ENCODE results near the gene EFS. TPM values are rescaled to one million over a fixed set of nuclear protein-coding genes. Genes with fewer than 3 reads are reported as not detected.

EFS gene
- total RNA-seq, 1 donor from 2014 or later: not detected

- peaks cover 36% of the 10 kb centered on the region for H3K27me3 Mint-ChIP-seq (ENCODE audit: low read depth)
- intact Hi-C loops (cut with micrococcal nuclease): no loop called here
- peaks cover 3% of the 10 kb centered on the region for H3K4me1 Mint-ChIP-seq (ENCODE audit: low read depth)
- H3K36me3 Mint-ChIP-seq (ENCODE audit: low read depth): no peaks in the 10 kb centered on the region
- no peak for DNase-seq (ENCODE audit: low spot score)
- no peaks in the 10 kb centered on the region for H3K9me3 Mint-ChIP-seq
- no peak overlapping the region for H3K27ac Mint-ChIP-seq
- no peak overlapping the region for H3K4me3 Mint-ChIP-seq (ENCODE audit: low read depth)
These were observed 8.3 kb downstream of the EFS start for GRCh38 chr14:23356662-23357061.

GRCh38 chr14:23355871-23356435, 9.0 kb downstream of the EFS start:
- Mint-ChIP-seq H3K27ac (no peak overlapping the region), H3K27me3 (ENCODE audit: low read depth) (peaks cover 39% of the 10 kb centered on the region), H3K4me3 (ENCODE audit: low read depth) (no peak overlapping the region), H3K9me3 (no peaks in the 10 kb centered on the region), H3K4me1 (ENCODE audit: low read depth) (peaks cover 3% of the 10 kb centered on the region), H3K36me3 (ENCODE audit: low read depth) (no peaks in the 10 kb centered on the region)
- intact Hi-C loops (cut with micrococcal nuclease): no loop called here
- no peak for DNase-seq (ENCODE audit: low spot score)

- DNase-seq (ENCODE audit: low spot score): no peak
- Mint-ChIP-seq H3K4me3 (ENCODE audit: low read depth) (no peak overlapping the region), H3K4me1 (ENCODE audit: low read depth) (peaks cover 3% of the 10 kb centered on the region), H3K9me3 (no peaks in the 10 kb centered on the region), H3K27me3 (ENCODE audit: low read depth) (peaks cover 46% of the 10 kb centered on the region), H3K27ac (no peak overlapping the region), H3K36me3 (ENCODE audit: low read depth) (no peaks in the 10 kb centered on the region)
- intact Hi-C loops (cut with micrococcal nuclease): no loop called here
These were observed 10.0 kb downstream of the EFS start for GRCh38 chr14:23354990-23355389.

DNA sequence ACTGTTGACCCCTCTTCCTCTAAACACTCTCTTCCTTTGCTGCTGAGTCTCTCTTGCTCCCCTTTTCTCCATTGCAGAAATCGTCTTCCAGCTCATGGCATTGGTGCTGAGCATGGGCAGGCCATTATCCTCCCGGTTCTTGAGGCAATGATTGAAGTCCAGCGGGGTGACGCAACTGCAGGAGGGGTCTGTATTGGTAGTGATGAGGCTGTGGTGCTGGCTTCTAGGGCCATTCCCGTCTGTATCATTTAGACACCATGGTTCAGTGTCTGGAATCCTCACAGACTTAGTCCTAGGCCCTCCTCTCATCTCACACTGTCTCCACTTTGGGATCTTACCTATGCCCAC, 11.6 kb downstream of the EFS start:
- intact Hi-C loops (cut with micrococcal nuclease): no loop called here

GRCh38 chr14:23352506-23353432, 12.2 kb downstream of the EFS start, which contains the start of gene SLC22A17:
SLC22A17 (minus strand) TSS chr14:23352887.
- H3K4me3 Mint-ChIP-seq (ENCODE audit: low read depth): peak within 1 kb of the TSS; percentile 72
- no peaks in the 10 kb centered on the region for H3K9me3 Mint-ChIP-seq
- peak; percentile 24 for DNase-seq (ENCODE audit: low spot score)
- no peak within 1 kb of the TSS for H3K27ac Mint-ChIP-seq
- H3K36me3 Mint-ChIP-seq (ENCODE audit: low read depth): no peaks in the 10 kb centered on the region
- intact Hi-C loops (cut with micrococcal nuclease): no loop called here
- peaks cover 45% of the 10 kb centered on the region for H3K27me3 Mint-ChIP-seq (ENCODE audit: low read depth)
- peaks cover 3% of the 10 kb centered on the region for H3K4me1 Mint-ChIP-seq (ENCODE audit: low read depth)

More for the DNA sequence above, 11.6 kb downstream of the EFS start:
- DNase-seq (ENCODE audit: low spot score): no peak
- Mint-ChIP-seq H3K9me3 (no peaks in the 10 kb centered on the region), H3K27ac (no peak overlapping the region), H3K27me3 (ENCODE audit: low read depth) (peaks cover 45% of the 10 kb centered on the region), H3K4me1 (ENCODE audit: low read depth) (peaks cover 3% of the 10 kb centered on the region), H3K36me3 (ENCODE audit: low read depth) (no peaks in the 10 kb centered on the region), H3K4me3 (ENCODE audit: low read depth) (peak overlapping the region; percentile 72)

GRCh38 chr14:23351681-23352505, 13.1 kb downstream of the EFS start:
- Mint-ChIP-seq H3K4me3 (ENCODE audit: low read depth) (peak overlapping the region; percentile 45), H3K36me3 (ENCODE audit: low read depth) (no peaks in the 10 kb centered on the region), H3K27me3 (ENCODE audit: low read depth) (peaks cover 45% of the 10 kb centered on the region), H3K27ac (no peak overlapping the region), H3K9me3 (no peaks in the 10 kb centered on the region), H3K4me1 (ENCODE audit: low read depth) (peaks cover 3% of the 10 kb centered on the region)
- DNase-seq (ENCODE audit: low spot score): no peak
- intact Hi-C loops (cut with micrococcal nuclease): no loop called here

- H3K4me1 Mint-ChIP-seq (ENCODE audit: low read depth): peaks cover 3% of the 10 kb centered on the region
- intact Hi-C loops (cut with micrococcal nuclease): no loop called here
These were observed 15.7 kb downstream of the EFS start for GRCh38 chr14:23349156-23349845.

GRCh38 chr14:23348297-23348655, 16.7 kb downstream of the EFS start:
- Mint-ChIP-seq H3K9me3 (no peaks in the 10 kb centered on the region), H3K27ac (no peak overlapping the region), H3K27me3 (ENCODE audit: low read depth) (peaks cover 22% of the 10 kb centered on the region), H3K36me3 (ENCODE audit: low read depth) (no peaks in the 10 kb centered on the region), H3K4me1 (ENCODE audit: low read depth) (peaks cover 3% of the 10 kb centered on the region), H3K4me3 (ENCODE audit: low read depth) (no peak overlapping the region)
- intact Hi-C loops (cut with micrococcal nuclease): no loop called here
- DNase-seq (ENCODE audit: low spot score): no peak

More at GRCh38 chr14:23349156-23349845, 15.7 kb downstream of the EFS start:
- Mint-ChIP-seq H3K36me3 (ENCODE audit: low read depth) (no peaks in the 10 kb centered on the region), H3K9me3 (no peaks in the 10 kb centered on the region), H3K27me3 (ENCODE audit: low read depth) (peaks cover 31% of the 10 kb centered on the region), H3K27ac (no peak overlapping the region), H3K4me3 (ENCODE audit: low read depth) (no peak overlapping the region)
- DNase-seq (ENCODE audit: low spot score): no peak

DNA sequence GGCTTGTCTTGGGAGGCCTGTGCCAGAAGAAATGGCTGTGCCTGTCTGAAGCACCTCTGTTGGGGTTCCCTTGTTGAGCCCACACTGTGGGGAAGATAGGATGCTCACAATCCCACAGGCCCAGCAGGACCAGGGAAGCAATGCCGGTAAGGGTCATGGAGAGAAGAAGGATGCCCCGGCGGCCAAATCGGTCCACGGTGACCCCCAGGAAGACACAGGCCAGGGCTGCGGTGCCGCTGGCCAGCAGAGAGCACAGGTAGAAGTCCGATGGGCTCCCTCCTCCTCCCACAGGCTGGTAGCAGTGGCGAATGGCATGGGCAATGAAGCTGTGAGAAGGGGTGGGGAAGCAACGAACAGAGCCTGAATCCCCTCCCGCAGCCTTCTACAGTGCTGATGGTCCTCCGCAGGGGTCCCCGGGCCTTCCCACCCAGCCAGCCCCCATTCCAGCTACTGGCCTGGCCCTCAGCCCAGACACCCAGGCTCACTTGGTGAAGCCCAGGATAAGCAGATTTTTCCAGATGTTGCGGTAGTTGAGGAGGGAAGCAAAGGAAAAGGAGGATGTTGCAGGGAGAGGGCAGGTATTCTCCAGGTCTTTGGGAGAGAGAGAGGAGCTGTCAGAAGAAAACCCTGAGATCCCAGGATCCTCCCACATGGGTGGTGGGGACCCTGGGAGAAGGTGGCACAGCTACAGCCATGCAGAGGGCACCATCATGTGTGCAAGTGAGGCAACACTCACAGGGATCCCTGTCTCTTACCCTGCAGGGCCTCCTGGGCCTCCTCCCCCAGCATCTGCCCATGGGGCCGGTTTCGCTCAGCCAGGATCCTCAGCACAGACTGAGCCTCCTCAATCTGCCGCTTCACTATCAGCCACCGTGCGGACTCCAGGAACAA, 17.3 kb downstream of the EFS start:
- no peaks in the 10 kb centered on the region for H3K9me3 Mint-ChIP-seq
- no peak overlapping the region for H3K27ac Mint-ChIP-seq
- intact Hi-C loops (cut with micrococcal nuclease): no loop called here
- DNase-seq (ENCODE audit: low spot score): no peak
- H3K4me1 Mint-ChIP-seq (ENCODE audit: low read depth): no peaks in the 10 kb centered on the region
- H3K36me3 Mint-ChIP-seq (ENCODE audit: low read depth): no peaks in the 10 kb centered on the region
- peaks cover 20% of the 10 kb centered on the region for H3K27me3 Mint-ChIP-seq (ENCODE audit: low read depth)
- H3K4me3 Mint-ChIP-seq (ENCODE audit: low read depth): no peak overlapping the region

GRCh38 chr14:23346693-23347405, 18.1 kb downstream of the EFS start:
- Mint-ChIP-seq H3K36me3 (ENCODE audit: low read depth) (no peaks in the 10 kb centered on the region), H3K4me3 (ENCODE audit: low read depth) (no peak overlapping the region), H3K27ac (no peak overlapping the region), H3K27me3 (ENCODE audit: low read depth) (peaks cover 20% of the 10 kb centered on the region), H3K4me1 (ENCODE audit: low read depth) (no peaks in the 10 kb centered on the region), H3K9me3 (no peaks in the 10 kb centered on the region)
- intact Hi-C loops (cut with micrococcal nuclease): no loop called here
- DNase-seq (ENCODE audit: low spot score): no peak

DNA sequence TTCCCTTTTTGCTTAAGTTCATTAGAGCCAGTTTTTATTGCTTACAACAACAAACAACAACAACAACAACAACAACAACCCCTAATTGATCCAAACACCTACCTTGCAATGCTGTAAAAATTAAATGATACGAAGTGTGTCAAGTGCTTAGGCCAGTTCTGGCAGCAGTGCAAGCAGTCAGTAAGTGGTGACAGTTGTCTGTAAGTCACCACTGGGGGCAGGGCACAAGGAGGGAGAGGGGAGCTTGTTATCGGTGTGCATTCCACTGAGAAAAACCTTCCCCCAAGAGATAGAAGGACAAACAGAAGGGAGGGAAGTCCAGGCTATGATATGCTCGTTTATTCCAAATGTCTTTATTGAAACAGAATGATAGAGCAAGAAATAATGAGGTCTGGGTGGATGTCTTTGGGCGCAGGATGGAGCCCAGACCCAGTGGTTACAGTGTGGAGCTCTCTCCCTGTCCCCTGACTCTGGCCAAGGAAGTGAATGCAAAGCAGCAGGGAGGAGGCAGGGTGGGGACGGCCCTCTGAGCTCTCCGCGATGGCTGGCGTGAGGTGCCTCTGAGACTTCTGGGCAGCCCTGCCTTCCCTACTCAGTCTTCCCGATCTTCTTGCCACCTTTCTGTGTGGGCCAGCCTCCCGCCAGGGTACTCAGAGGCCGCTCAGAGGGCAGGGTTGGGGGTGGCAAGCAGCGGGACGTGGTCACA, 18.8 kb downstream of the EFS start:
- H3K27ac Mint-ChIP-seq: no peak overlapping the region
- H3K9me3 Mint-ChIP-seq: no peaks in the 10 kb centered on the region
- H3K4me3 Mint-ChIP-seq (ENCODE audit: low read depth): no peak overlapping the region
- peaks cover 18% of the 10 kb centered on the region for H3K27me3 Mint-ChIP-seq (ENCODE audit: low read depth)
- no peaks in the 10 kb centered on the region for H3K4me1 Mint-ChIP-seq (ENCODE audit: low read depth)
- intact Hi-C loops (cut with micrococcal nuclease): no loop called here
- no peak for DNase-seq (ENCODE audit: low spot score)
- H3K36me3 Mint-ChIP-seq (ENCODE audit: low read depth): no peaks in the 10 kb centered on the region

Data from activated T-helper 2 cell treated with anti-CD3 and anti-CD28 coated beads, Interferon-gamma antibody, Interleukin-2, Interleukin-4, amounts not matched to agents 10 μg/mL and 5 μg/mL and 100 μg/mL, durations not matched to agents 14 hours and 24 hours and 36 hours (primary cell).